Stimulated activated CD8-positive, alpha-beta memory T cell treated with anti-CD3 and anti-CD28 coated beads, Interleukin-12 subunit alpha, Interleukin-12 subunit beta, amount 100 ng/mL, for 24 hours (primary cell): ENCODE measurements around the gene ATP11B.

Experiments
- DNase-seq: peaks from one replicate; pipeline ENCODE4 v3.0.0-alpha.2; 2020; ENCODE audit errors: extremely low read depth

The ATP11B gene

DNA sequence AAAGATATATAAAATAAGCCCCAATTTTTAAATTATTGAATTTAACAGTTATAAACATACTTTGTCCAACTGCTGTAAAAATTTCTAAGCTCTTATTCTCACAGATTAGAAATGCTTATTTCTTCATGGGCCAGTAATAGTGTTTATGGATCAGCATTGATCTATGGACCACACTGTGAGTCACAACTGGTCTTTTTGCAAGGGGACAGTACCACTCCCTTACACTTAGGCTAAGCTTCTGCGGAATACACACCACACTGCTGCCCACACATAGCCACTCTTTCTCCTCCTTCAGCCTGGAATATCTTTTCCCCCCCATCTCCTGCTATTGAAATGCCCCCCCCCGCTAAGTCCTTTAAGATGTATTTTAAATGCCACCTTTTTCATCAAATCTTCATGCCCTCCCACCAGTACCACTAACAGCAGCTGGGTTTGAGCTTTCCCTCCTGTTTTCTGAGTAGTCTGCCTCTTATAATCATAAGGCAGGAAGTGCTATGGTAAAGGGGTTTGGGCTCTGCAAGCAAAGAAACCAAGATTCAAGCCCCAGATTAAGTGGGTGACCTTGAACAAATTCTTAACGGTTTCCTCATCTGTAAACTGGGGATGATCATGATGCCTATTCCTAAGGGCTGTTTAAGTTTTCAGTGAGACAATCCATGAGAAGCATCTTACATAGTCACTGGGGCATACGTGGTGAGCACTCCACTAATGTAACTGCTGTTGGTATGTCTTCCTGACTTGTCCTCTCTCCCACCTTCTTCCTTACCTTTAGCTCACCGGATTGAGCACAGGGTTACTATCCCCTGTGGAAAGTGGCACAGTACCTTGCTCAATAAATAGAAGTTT is 117.9 kb downstream of the ATP11B start:
- DNase-seq, result no peak

DNA sequence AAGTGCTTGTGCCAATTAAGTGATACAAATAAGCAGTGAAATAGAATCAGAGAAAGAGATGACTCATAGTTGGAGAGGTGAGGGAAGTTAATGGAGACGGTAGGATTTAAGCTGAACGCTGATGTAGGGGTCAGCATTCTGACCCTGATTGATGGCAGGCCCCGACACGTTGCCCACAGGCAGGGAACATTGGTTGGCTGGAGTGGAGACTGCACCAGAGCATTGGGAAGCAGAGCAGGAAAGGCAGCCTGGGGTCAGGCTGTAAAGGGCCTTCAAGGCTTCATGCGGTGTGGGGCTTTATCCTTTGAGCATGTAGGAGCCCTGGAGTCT is 118.4 kb downstream of the ATP11B start:
- DNase-seq, result no peak

DNA sequence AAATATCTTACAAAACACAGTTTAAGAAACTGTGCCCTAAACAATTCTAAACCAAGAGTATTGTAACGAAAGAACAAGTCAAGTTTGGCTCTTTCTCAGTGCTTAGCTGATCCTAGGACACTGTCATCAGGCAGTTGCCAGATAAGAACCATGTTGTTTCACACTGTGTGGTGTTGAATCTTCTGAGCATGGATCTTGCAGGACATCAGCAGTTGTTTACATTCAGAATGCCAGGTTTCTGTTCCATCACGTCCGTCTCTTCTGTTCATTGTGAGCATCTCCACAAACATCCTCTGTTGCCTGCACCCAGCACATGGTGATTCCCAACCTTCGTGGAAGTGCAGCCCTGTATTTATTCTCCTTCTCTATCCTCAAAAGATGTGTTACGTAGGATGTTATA is 119.2 kb downstream of the ATP11B start:
- no peak for DNase-seq

DNA sequence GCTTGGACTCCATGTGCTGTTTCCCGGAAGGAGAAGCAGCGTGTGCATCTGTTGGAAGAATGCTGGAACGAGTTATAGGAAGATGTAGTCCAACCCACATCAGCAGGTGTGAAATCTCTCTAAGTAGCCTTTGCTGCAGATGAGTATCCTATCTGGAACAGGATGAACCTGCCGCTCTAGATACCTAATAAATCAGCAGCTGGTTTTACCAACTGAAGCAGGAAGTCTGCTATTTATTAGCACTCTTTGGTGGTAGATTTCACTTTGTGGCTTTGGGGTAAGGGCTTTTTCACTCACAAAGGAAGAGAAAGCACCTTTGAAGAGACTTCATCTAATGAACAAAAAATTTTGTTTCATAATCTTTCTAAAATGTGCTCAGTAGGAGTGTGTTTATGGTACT is 120.6 kb downstream of the ATP11B start:
- DNase-seq, result no peak

DNA sequence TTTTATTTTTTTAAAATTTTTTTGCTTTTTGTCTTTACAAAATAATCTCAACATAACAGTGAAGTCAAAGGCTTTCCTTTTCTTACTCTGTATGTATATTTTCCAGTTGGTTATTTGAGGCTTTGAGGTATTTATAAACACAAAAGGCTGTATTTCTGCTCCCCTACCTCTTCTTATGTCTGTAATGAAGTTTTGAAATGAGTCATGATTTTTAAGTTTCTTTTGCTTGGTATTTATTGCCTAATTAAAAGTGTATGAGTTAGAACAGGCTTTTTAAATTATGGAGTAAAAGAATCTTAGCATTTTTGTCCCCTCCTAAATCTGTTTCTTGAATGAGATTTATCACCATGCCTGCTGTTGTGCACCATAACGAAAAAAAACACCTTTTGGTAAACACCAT is 121.0 kb downstream of the ATP11B start:
- DNase-seq, result no peak

GRCh38 chr3:182917134-182917533 is 123.8 kb downstream of the ATP11B start:
- no peak for DNase-seq

GRCh38 chr3:182919866-182920357 is 126.6 kb downstream of the ATP11B start:
- DNase-seq, result no peak

GRCh38 chr3:182920515-182921084 is 127.3 kb downstream of the ATP11B start:
- DNase-seq, result no peak

- DNase-seq, result no peak
These were observed 128.5 kb downstream of the ATP11B start for GRCh38 chr3:182921665-182922355.

DNA sequence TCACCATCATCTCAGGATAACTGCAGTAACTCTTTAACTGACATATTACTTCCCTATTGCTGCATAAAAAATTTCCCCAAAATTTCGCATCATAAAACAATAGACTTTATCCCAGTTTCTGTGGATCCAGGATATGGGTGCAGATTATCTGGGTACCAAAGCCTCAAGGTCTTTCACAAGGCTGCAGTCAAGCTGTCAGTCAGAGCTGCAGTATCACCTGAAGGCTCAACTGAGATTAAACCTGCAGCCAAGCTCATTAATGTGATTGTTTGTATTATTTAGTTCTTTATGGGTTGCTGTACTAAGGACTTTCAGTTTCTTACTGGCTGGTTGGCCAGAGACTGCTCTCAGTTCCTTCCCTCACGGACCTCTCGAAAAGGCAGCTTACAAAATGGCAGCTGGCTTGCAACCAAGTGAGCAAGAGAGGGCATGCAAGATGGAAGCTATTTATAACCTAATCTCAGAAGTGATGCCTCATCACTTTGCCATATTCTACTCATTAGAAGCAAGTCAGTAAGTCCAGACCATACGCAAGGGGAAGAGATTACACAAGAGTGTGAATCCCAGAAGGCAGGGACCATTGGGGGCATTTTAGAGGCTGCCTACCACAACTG is 132.1 kb downstream of the ATP11B start:
- DNase-seq, result no peak

DNA sequence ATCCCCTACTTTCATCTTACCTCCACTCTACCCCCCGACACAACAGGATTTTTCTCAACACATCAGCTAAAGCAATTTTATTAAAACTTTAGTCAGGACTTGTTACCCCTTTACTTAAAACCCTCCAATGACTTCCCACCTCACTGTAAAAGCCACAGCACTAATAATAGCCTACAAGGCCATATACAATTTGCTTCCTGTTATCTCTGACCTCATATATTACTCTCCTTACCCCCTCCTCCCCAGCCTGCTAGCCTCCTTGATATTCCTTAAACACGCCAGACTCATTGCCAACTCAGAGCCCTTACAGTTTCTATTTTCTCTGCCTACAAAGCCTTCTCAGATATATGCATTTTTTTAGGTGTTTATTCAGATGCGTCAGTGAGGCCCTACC is 132.6 kb downstream of the ATP11B start:
- DNase-seq, result no peak

GRCh38 chr3:182935803-182936202 is 142.5 kb downstream of the ATP11B start:
- no peak for DNase-seq

DNA sequence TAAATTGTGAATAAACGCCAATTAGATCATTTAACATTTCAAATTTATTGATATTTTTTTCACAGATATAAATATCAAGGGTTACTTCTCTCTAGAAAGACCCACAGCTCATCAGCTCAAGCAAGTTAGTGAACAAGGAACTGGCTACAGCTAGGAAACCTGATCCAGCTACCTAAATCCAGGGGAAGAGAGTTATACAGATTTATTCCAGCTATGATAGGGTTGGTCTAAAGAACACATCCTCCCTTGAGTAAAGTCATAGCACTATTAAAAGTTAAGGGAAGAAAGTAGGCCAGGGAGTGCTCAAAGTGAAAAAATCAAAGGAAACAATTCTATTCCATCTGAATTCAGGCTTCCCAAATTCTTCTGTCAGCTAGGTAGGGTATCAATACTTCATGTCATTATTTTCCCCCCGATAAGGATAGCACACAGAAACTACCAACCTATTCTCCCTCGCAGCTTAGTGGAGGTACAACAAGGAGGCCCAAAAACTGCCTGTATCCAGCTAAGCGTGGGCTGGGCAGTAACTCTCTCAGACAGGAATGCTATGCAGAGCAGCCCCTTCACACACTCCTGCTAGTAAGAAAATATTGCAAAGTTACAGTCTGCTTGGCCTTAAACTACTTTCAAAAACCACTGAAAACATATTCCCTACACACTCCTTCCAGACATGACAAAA is 143.1 kb downstream of the ATP11B start:
- DNase-seq, result no peak

DNA sequence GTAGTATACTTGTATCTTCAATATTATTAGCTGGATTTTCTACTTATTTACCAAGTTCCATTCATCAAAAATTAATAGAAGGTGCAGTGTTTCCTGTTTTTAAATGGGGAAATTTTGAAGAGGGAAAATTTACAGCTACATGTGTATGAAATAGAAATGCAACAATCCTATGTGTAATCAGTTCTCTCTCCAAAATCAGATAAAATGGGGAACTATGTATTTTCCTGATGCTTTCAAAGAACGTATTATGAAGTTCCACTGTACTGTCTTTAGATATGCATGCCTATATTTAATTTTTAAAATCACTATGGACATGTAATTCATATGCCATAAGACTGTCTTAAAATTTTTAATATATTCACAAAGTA is 143.6 kb downstream of the ATP11B start:
- DNase-seq, result no peak

DNA sequence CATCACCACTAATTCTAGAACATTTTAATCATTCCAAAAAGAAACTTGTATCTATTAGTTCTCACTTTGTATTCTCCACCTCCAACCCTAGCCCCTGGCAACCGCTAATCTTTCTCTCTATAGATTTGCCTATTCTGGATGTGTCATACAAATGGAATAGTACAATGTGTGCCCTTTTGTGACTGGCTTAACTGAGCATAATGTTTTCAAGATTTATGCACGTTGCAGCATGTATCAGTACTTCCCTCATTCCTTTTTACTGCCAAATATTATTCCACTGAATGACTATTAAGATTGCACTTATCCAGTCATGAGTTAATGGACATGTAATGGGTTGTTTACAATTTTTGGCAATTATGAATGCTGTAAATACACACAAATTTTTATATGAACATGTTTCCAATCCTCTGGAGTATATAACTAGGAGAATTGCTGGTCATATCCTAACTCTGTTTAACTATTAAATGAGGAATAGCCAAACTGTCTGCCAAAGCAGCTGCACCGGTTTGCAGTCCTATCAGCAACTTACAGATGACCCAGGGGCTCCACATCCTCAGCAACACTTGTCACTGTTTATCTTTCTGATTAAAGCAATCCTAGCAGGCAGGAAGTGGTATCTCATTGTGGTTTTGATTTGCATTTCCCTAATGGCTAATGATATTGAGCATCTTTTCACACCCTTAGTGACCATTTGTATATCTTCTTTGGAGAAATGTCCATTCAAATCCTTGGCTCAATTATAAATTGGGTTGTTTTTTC is 144.2 kb downstream of the ATP11B start:
- DNase-seq, result no peak

DNA sequence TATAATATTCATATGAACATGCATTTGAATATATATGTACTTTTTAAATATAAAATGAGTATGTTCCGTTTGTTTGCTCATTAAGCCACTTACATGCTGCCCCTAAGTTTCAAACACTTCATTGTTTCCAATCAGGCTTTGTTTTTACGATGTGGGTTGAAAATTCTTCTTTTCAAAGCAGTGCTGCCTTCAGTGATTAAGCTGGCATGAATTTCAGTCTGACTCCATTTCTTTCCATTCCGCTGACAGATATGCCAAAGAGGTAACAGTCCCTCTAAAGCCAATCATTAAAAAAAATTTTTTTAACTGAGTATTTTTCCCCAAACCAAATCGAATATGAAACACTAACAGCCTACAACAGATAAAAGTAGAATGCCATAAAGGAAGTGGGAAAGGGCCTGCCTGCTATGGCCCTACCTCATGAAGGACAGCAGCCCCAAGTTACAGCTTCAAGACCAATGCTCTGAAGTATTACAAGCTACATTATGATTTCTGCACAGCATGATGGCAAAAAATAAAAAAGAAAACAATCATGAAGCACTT is 147.0 kb downstream of the ATP11B start:
- DNase-seq, result no peak

- DNase-seq, result no peak
These were observed 148.4 kb downstream of the ATP11B start for GRCh38 chr3:182941719-182942118.

DNA sequence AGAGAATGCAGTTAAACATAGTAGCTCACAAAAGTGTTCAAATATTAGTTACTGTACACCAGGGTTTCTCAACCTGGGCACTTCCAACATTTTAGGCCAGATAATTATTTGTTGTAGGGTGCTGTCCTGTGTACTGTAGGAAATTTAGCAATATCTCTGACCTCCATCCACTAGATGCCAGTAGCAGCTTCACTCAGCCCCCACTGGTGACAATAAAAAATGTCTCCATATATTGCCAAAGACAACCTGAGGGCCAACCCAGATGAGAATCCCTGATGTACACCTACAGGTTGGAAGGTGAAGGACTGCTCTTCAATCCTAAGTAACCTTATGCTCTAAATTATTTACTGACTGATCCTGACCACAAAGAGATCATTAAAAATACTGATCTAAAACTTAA is 154.6 kb downstream of the ATP11B start:
- no peak for DNase-seq

- no peak for DNase-seq
These were observed 155.0 kb downstream of the ATP11B start for GRCh38 chr3:182948305-182948704.

- DNase-seq, result no peak
These were observed 156.4 kb downstream of the ATP11B start for GRCh38 chr3:182949688-182950087.
